CD14-positive monocyte (primary cell): ENCODE data around the gene SIPA1. TPM values are rescaled to one million over a fixed set of nuclear protein-coding genes. Genes with fewer than 3 reads are reported as not detected.

Experiments
- DNase-seq, 3 donors: peaks; one replicate each; pipeline ENCODE4 v3.0.0-alpha.2; 2011 to 2022
- H2AFZ ChIP-seq: 2 replicates; pipeline ENCODE4 v1.6.0; 2012; ENCODE audit warnings: mild to moderate bottlenecking, low read depth, low read length, inconsistent platforms; ENCODE audit not compliant: insufficient read depth, poor library complexity, severe bottlenecking
- H3K27ac ChIP-seq, 2 donors: 1 replicate in 1 of 2; 2 replicates in 1 of 2; pipeline ENCODE4 v1.5.1; 2012 to 2013; ENCODE audit warnings: low read length in 2 of 2, control low read depth in 1 of 2, inconsistent platforms in 1 of 2, low read depth in 1 of 2, mild to moderate bottlenecking in 1 of 2
- H3K27me3 ChIP-seq, 2 donors: one replicate each; pipeline versions ENCODE4 v1.6.0 to v1.6.1; 2011 to 2013; ENCODE audit warnings: low read length in 2 of 2; ENCODE audit not compliant: control insufficient read depth in 2 of 2, insufficient read depth in 2 of 2
- H3K36me3 ChIP-seq, 2 donors: replicated peaks in 1 of 2; 1 replicate in 1 of 2; 2 replicates in 1 of 2; pipeline versions ENCODE4 v1.5.1 to v1.6.1; 2012 to 2013; ENCODE audit warnings: low read length in 2 of 2, control low read depth in 1 of 2, inconsistent platforms in 1 of 2, mild to moderate bottlenecking in 1 of 2; ENCODE audit not compliant: insufficient read depth in 2 of 2, control insufficient read depth in 1 of 2
- H3K4me1 ChIP-seq, 2 donors: 1 replicate in 1 of 2; 2 replicates in 1 of 2; pipeline versions ENCODE4 v1.5.1 to v1.6.1; 2012 to 2013; ENCODE audit warnings: low read length in 2 of 2, control low read depth in 1 of 2, inconsistent platforms in 1 of 2, mild to moderate bottlenecking in 1 of 2, moderate library complexity in 1 of 2; ENCODE audit not compliant: insufficient read depth in 2 of 2, control insufficient read depth in 1 of 2
- H3K4me2 ChIP-seq: replicated peaks from 2 replicates; pipeline ENCODE3; 2012; ENCODE audit warnings: low read length, moderate library complexity, mild to moderate bottlenecking; ENCODE audit not compliant: poor library complexity, severe bottlenecking; ENCODE audit errors: extremely low read depth
- H3K4me3 ChIP-seq, 3 experiments: fragments of 200-600 bp in 1 of 3; sonication (generic) in 1 of 3; replicated peaks in 1 of 3; 1 replicate in 2 of 3; 2 replicates in 1 of 3; pipeline ENCODE4 v1.5.1; 2011 to 2013; ENCODE audit warnings: low read length in 3 of 3, mild to moderate bottlenecking in 3 of 3, control low read depth in 2 of 3, low read depth in 2 of 3, inconsistent platforms in 1 of 3, moderate library complexity in 1 of 3
- H3K79me2 ChIP-seq: 2 replicates; pipeline ENCODE4 v1.6.0; 2012; ENCODE audit warnings: mild to moderate bottlenecking, control low read depth, inconsistent platforms, low read length, moderate library complexity; ENCODE audit not compliant: insufficient read depth
- H3K9ac ChIP-seq: 2 replicates; pipeline ENCODE4 v1.6.0; 2017; ENCODE audit warnings: low read length, mild to moderate bottlenecking; ENCODE audit not compliant: insufficient read depth, poor library complexity, severe bottlenecking
- H3K9me3 ChIP-seq, 2 donors: replicated peaks in 1 of 2; 1 replicate in 1 of 2; 2 replicates in 1 of 2; pipeline versions ENCODE4 v1.5.1 to v1.6.1; 2012 to 2013; ENCODE audit warnings: low read length in 2 of 2, control low read depth in 1 of 2; ENCODE audit not compliant: control insufficient read depth in 1 of 2, insufficient read depth in 1 of 2
- H4K20me1 ChIP-seq: 2 replicates; pipeline ENCODE4 v1.6.0; 2012; ENCODE audit warnings: mild to moderate bottlenecking, low read length, control low read depth, moderate library complexity; ENCODE audit not compliant: insufficient read depth
- H3K27ac Mint-ChIP-seq, 7 donors: one replicate each; pipeline ENCODE4 v1.8.0; 2020; ENCODE audit warnings: mild to moderate bottlenecking in 7 of 7, mixed read lengths in 7 of 7, moderate library complexity in 6 of 7, inconsistent platforms in 2 of 7
- H3K27me3 Mint-ChIP-seq, 3 donors: one replicate each; pipeline ENCODE4 v1.8.0; 2021 to 2022; ENCODE audit warnings: low read depth in 3 of 3, mild to moderate bottlenecking in 3 of 3, mixed read lengths in 3 of 3, moderate library complexity in 3 of 3, inconsistent platforms in 1 of 3
- H3K36me3 Mint-ChIP-seq, 2 donors: one replicate each; pipeline ENCODE4 v1.8.0; 2020; ENCODE audit warnings: mixed read lengths in 2 of 2, inconsistent platforms in 1 of 2, mild to moderate bottlenecking in 1 of 2
- H3K4me1 Mint-ChIP-seq: one replicate; pipeline ENCODE4 v1.8.0; 2020; ENCODE audit warnings: mild to moderate bottlenecking, mixed read lengths
- H3K4me3 Mint-ChIP-seq, 2 donors: one replicate each; pipeline ENCODE4 v1.8.0; 2020; ENCODE audit warnings: mild to moderate bottlenecking in 2 of 2, mixed read lengths in 2 of 2, moderate library complexity in 1 of 2
- H3K9me3 Mint-ChIP-seq, 7 donors: one replicate each; pipeline ENCODE4 v1.8.0; 2020 to 2022; ENCODE audit warnings: mixed read lengths in 7 of 7, mild to moderate bottlenecking in 6 of 7, moderate library complexity in 6 of 7, inconsistent platforms in 2 of 7
- WGBS: methylation state at CpG from one replicate; pipeline ENCODE4 v1.1.5; 2013; ENCODE audit warnings: missing lambda C conversion rate; ENCODE audit not compliant: insufficient coverage; 5-methylcytosine and 5-hydroxymethylcytosine counted together
- intact Hi-C, 2 donors: fragments of 100-400 bp; cut with micrococcal nuclease; formaldehyde crosslinking; loops; one replicate each; pipeline versions ENCODE4 v1.15.0 to v1.15.1; 2023
- polyA plus RNA-seq, 3 donors: library from polyadenylated mRNA; depleted of rRNA in 1 of 3; unstranded in 2 of 3; stranded (reverse) in 1 of 3; fragments of 300-500 nt in 2 of 3; fragments of >200 nt in 1 of 3; fragmentation: Illumina TruSeq in 2 of 3; gene quantifications; 1 replicate in 2 of 3; 2 replicates in 1 of 3; pipeline ENCODE4 v1.2.3, GENCODE V29; 2012 to 2021
- TF ChIP-seq, protein P1 (sequence below): fragments of 200-600 bp; IDR thresholded peaks from one replicate; pipeline ENCODE4 v1.8.0; 2022; ENCODE audit warnings: antibody characterized with exemption, mild to moderate bottlenecking

The SIPA1 gene
- polyA plus RNA-seq, 3 donors: 83.4 to 110 (median 86.5) TPM

GRCh38 chr11:65615229-65615949, 22.5 kb upstream of the SIPA1 start, which contains the start of gene PCNX3:
Gene PCNX3, plus strand, starts transcription at chr11:65615776. Its CDS starts 536 bp downstream, at chr11:65616312.
- Histone ChIP-seq H3K79me2 (peaks cover 90% of the 10 kb centered on the region), H3K9me3 (no peaks in the 10 kb centered on the region), H3K27ac (peak within 1 kb of the TSS; percentile 94 to 96), H3K9ac (peak within 1 kb of the TSS; percentile 92), H3K27me3 (no peaks in the 10 kb centered on the region), H4K20me1 (peaks cover 83% of the 10 kb centered on the region), H3K4me3 (peak within 1 kb of the TSS; percentile 79 to 96 (median 93)), H2AFZ (peak within 1 kb of the TSS; percentile 65), H3K4me1 (peaks cover 40 to 54% of the 10 kb centered on the region in 2 donors), H3K4me2 (peak within 1 kb of the TSS; percentile 99), H3K36me3 (peaks cover 39 to 42% of the 10 kb centered on the region in 2 donors)
- Mint-ChIP-seq H3K27me3 (no peaks in the 10 kb centered on the region), H3K27ac (peak within 1 kb of the TSS; percentile 96 to 99 (median 98)), H3K4me1 (peaks cover 39% of the 10 kb centered on the region), H3K36me3 (peaks cover 36 to 59% of the 10 kb centered on the region in 2 donors), H3K9me3 (peaks cover 0 to 1% (median 0%) of the 10 kb centered on the region in 7 donors), H3K4me3 (peak within 1 kb of the TSS; percentile 89 to 96)
- TF ChIP-seq, protein P1, sequence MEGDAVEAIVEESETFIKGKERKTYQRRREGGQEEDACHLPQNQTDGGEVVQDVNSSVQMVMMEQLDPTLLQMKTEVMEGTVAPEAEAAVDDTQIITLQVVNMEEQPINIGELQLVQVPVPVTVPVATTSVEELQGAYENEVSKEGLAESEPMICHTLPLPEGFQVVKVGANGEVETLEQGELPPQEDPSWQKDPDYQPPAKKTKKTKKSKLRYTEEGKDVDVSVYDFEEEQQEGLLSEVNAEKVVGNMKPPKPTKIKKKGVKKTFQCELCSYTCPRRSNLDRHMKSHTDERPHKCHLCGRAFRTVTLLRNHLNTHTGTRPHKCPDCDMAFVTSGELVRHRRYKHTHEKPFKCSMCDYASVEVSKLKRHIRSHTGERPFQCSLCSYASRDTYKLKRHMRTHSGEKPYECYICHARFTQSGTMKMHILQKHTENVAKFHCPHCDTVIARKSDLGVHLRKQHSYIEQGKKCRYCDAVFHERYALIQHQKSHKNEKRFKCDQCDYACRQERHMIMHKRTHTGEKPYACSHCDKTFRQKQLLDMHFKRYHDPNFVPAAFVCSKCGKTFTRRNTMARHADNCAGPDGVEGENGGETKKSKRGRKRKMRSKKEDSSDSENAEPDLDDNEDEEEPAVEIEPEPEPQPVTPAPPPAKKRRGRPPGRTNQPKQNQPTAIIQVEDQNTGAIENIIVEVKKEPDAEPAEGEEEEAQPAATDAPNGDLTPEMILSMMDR: no peak
- DNase-seq: peak; percentile 100
- WGBS: under 1% methylated on average over 51 of the region's 55 CpGs
- intact Hi-C loops: loop anchor here (2.0 to 10.0 kb wide), 4 partner anchors 37 to 71 kb away; partner anchors contain the start of gene ZNRD2 (in 1 of the 2)

DNA sequence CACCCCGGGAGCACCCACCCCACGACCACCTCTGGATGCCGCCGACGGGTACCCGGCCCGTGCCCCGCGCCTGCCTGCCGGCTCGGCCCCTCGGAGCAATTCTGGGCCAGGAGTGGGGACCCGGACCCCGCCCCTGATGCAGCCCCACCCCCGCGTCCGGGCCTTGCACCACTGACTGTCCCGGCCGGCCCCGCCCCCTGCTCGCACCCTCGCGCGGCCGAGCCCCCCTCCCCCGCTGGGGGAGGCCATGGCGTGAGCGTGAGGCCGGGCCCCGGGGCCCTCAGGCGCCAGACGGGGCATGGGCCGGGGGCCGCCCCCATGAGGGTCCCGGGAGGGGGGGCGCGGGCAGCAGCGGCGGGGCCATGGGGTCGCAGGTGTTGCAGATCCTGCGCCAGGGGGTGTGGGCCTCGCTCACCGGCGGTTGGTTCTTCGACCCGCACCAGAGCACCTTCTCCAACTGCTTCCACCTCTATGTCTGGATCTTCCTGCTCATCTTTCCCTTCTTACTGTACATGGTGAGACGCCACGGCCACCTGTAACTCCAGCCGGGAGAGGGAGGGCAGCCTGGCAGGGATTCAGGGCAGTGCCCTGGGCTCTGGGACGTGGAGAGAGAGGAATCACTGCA, 21.8 kb upstream of the SIPA1 start:
- Mint-ChIP-seq H3K36me3 (peaks cover 35 to 61% of the 10 kb centered on the region in 2 donors), H3K4me3 (peak overlapping the region; percentile 89 to 93), H3K27me3 (no peaks in the 10 kb centered on the region), H3K9me3 (peaks cover 0 to 1% (median 0%) of the 10 kb centered on the region in 7 donors), H3K27ac (peak overlapping the region; percentile 89 to 99 (median 96)), H3K4me1 (peaks cover 33% of the 10 kb centered on the region)
- Histone ChIP-seq H3K27ac (peak overlapping the region; percentile 94 to 96), H3K4me1 (peaks cover 34 to 47% of the 10 kb centered on the region in 2 donors), H4K20me1 (peaks cover 83% of the 10 kb centered on the region), H3K27me3 (no peaks in the 10 kb centered on the region), H3K79me2 (peaks cover 84% of the 10 kb centered on the region), H3K36me3 (peaks cover 44 to 48% of the 10 kb centered on the region in 2 donors), H3K9me3 (no peaks in the 10 kb centered on the region), H3K4me2 (peak overlapping the region; percentile 92), H3K4me3 (peak overlapping the region; percentile 76 to 96 (median 79)), H2AFZ (peak overlapping the region; percentile 65), H3K9ac (peak overlapping the region; percentile 92)
- TF ChIP-seq, protein P1: no peak
- DNase-seq: no peak
- intact Hi-C loops: loop anchor here (2.0 to 10.0 kb wide), 4 partner anchors 36 to 71 kb away; partner anchors contain the start of gene ZNRD2 (in 1 of the 2)
- under 1% methylated on average over 34 of the region's 50 CpGs for WGBS
